ENCODE results near the gene GRIA3.

GRCh38 chrX:123193101-123193500 lies 9.0 kb downstream of the GRIA3 start:
- TF ChIP-seq CTCF (IDR thresholded peaks at IDR 0.05; ENCODE audit: low read length) (no peak), EZH2 (IDR thresholded peaks at IDR 0.05; ENCODE audit: borderline replicate concordance, low read length) (no peak)
